HL-60/S4 treated with retinoic acid at 250 ng/mL for 4 days and 3 days (cell line): ENCODE data around the gene PLPPR1.
"Not testable (repeated sequence)": the region's sequence is repeated elsewhere in the genome, so short reads cannot be mapped to it uniquely, and the experiment has no call there.

ENCODE experiments used
- in situ Hi-C: fragments of 300-500 bp; cut with MboI; formaldehyde crosslinking; loops from 2 replicates; pipeline ENCODE4 v1.7.0; 2022; ENCODE audit warnings: low sequenced_read_pairs

The PLPPR1 gene

DNA sequence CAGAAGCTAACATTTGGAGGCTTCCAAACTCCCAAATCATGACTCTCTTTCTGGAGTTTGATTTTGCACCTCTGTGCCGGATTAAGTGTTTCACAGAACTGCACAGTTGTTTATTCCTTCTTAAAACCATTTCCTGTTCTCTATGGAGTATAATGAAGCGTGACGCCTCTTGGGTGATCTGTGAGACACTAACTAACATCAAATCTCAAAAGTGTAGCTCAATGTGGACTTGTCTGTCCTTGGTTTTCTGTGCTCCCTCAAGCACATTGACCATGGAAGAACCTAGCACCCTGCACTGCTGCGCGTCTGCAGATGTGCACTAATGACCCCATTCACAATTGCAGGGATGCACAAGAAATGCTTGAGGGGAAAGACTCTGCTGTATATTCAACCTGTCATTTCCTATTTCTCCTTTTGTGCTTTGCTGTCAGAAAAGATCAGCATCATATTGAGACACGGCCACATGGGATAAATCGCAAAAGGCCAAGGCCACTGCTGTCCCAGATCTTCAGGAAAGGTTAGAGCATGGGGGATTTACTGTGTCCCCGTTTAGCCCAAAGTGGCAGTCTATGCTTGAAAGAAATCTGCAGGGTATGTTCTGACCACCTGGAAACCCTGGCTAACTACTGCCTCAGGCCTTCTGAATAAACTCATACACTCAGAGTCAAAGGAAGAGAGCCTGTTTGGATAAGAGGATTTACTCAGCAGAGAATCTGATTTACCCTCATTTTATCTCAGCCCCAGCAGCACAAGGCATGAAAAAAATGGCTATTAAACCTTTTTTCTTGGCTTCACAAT is 246.6 kb downstream of the PLPPR1 start:
- in situ Hi-C loops = no loop called here

DNA sequence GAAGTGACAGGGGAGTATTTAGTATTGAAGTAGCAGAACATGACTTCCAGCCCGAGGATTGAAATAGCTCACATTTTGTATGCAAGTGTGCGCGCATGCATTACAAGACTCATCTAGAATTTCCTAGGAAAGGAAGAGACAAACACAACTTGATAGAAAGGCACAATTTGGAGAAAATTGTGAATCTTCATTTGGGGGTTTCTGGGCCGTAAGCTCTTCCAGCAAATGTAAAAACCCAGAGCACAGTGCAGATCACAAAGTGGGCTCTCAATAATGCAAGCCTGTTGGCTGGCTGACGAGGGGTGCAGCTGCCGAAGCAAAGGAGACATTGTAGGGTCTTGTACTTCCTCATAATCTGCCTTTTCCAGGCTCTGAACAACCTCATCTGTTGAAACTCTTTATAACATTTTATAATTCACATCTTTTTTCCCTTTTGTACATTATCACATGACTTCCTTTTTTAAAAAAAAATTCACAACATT is 247.3 kb downstream of the PLPPR1 start:
- in situ Hi-C loops = no loop called here

DNA sequence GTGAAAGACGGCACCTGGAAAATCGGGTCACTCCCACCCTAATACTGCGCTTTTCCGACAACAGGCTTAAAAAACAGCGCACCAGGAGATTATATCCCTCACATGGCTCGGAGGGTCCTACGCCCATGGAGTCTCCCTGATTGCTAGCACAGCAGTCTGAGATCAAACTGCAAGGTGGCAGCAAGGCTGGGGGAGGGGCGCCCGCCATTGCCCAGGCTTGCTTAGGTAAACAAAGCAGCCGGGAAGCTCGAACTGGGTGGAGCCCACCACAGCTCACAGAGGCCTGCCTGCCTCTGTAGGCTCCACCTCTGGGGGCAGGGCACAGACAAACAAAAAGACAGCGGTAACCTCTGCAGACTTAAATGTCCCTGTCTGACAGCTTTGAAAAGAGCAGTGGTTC is 262.5 kb downstream of the PLPPR1 start:
- in situ Hi-C loops = not testable (repeated sequence)

- in situ Hi-C loops = no loop called here
Measured at GRCh38 chr9:101299901-101300300, 271.4 kb downstream of the PLPPR1 start.

- in situ Hi-C loops = no loop called here
Measured at GRCh38 chr9:101307051-101307450, 278.5 kb downstream of the PLPPR1 start.

GRCh38 chr9:101307524-101308213 is 279.1 kb downstream of the PLPPR1 start:
- in situ Hi-C loops = no loop called here

- in situ Hi-C loops = no loop called here
Measured at GRCh38 chr9:101309139-101309538, 280.6 kb downstream of the PLPPR1 start.

DNA sequence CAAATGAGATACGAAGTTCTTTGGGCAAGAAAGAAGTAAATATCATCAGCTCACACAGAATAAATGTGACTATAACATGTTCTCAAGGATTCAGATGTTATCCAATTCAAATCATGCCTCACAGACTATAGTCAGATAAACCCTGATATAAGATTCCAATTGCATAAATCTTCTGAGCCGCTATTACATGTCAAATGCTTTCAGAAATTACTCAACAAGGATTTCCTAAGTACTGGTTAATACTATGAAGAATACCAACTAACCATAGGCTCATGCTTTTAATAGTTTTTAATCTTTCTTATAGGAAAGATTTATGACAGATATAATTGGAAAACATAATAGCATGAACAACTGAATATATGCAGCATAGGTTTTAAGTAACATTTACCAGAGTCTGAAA is 282.7 kb downstream of the PLPPR1 start:
- in situ Hi-C loops = no loop called here

- in situ Hi-C loops = no loop called here
Measured at GRCh38 chr9:101311758-101312420, 283.4 kb downstream of the PLPPR1 start.

DNA sequence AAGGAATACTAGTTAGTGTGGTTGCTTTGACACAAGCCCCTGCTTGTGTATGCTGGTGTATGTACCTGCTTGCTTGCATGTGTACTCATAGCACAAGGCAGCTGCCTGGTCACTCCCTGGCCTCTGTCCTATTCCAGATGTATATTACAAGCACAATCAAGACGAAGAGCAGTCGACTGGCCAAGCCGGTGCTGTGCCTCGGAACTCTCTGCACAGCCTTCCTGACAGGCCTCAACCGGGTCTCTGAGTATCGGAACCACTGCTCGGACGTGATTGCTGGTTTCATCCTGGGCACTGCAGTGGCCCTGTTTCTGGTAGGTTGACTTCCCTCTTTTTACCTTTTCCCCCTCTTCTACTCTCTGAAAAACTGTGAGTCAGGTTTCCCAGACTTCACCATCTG is 284.1 kb downstream of the PLPPR1 start:
- in situ Hi-C loops = no loop called here

DNA sequence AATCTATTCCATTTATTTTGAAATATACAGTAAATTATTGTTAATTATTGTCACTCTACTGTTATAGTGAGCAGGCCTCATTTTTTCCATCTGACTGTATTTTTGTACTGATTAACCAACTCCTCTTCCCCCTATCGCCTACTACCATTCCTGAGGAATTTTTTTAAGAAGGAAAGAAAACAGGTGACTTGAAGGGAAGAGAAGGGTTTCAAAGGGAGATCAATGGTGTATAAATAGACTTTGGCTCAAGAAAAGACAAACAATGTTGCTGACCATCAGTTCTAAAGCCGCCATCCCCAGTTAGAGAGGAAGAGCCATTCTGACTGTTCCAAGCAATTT is 286.6 kb downstream of the PLPPR1 start:
- in situ Hi-C loops = no loop called here

- in situ Hi-C loops = no loop called here
Measured at GRCh38 chr9:101317735-101318134, 289.2 kb downstream of the PLPPR1 start.

DNA sequence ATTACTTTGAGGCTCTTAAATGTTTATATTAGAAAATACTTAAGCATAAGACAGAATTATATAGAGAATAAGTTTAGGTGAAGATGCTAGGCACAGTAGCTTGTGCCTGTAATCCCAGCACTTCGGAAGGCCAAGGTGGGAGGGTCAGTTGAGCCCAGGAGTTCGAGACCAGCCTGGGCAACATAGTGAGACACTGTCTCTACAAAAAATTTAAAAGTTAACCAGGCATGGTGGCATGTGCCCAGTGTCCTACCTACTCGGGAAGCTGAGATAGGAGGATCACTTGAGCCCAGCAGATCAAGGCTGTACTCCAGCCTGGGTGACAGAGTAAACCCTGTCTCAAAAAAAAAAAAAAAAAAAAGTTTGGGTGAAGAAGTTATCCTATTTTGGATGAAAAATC is 294.6 kb downstream of the PLPPR1 start:
- in situ Hi-C loops = no loop called here

DNA sequence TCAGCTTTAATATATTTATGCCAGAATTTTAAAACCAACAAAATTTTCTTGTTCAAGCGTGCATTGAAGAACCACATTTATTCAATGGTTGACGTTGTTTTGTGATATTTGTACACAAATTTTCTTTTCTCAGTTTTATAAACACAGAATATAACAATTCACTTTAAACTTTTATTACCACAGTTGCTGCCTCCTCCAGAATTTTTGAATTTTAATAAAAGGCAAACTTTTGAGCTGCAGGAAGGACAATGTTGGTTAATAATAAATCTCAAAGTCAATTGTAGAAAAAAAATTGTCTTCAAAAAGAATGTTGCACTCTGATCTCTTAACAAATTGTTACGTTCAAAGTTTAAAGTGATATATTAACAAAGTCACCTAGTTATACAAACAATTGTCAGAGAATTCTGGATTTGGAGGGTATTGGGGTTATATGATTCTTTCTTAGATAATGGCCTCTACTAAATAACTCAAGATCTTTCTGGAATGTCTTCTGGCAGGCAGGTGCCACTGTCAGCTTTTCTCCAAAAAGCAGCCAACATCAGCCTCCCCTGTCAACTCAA is 295.8 kb downstream of the PLPPR1 start:
- in situ Hi-C loops = no loop called here

GRCh38 chr9:101325053-101325452 is 296.5 kb downstream of the PLPPR1 start:
- in situ Hi-C loops = no loop called here

GRCh38 chr9:101326035-101326434 is 297.5 kb downstream of the PLPPR1 start:
- in situ Hi-C loops = no loop called here

DNA sequence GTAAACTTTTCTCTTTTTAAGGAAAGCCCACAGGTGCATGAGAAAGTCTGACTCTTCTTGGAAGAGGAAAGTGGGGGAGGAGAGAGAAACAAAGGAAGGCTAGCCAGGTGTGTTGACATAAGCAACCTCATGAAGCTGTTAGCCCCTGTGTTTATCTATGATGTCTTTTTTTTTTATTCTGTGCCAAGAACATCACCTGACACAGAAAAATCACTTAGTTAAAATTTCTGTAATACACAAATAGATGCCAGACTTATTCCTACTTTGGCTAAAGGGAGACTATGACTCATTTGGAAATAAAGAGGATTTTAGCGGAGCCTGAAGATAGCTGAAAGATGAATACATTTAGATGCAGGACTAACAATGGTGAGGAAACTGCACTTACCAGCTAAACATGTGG is 298.0 kb downstream of the PLPPR1 start:
- in situ Hi-C loops = no loop called here

DNA sequence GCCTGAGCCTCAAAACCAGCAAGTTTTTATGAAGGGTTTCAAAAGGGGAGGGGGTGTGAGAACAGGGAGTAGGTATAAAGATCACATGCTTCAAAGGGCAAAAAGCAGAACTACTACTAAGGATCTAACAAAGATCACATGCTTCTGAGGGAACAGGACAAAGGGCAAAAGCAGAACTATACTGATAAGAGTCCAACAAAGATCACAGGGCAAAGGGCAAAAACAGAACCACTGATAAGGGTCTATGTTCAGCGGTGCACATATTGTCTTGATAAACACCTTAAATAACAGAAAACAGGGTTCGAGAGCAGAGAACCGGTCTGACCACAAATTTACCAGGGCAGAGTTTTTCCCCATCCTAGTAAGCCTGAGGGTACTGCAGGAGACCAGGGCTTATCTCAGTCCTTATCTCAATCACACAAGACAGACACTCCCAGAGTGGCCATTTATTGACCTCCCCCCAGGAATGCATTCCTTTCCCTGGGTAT is 298.9 kb downstream of the PLPPR1 start:
- in situ Hi-C loops = not testable (repeated sequence)

GRCh38 chr9:101332362-101332761 is 303.8 kb downstream of the PLPPR1 start:
- in situ Hi-C loops = no loop called here

DNA sequence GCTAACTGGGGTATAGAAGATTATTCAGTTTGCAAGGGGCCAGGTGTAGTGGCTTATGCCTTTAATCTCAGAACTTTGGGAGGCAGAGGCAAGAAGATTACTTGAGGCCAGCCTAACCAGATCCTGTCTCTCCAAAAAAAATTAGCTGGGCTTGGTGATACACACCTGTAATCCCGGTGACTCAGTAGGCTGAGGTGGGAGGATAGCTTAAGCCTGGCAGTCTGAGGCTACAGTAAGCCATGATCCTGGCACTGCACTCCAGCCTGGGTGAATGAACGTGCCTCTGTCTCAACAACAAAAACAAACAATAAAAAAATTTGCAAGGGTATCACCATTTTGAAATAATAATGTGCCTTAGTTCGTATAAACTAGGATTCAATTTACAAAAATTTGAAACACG is 305.0 kb downstream of the PLPPR1 start:
- in situ Hi-C loops = no loop called here

GRCh38 chr9:101333926-101334702 is 305.6 kb downstream of the PLPPR1 start:
- in situ Hi-C loops = no loop called here
